ENCODE measurements around the gene PFDN6. TPM values are rescaled to one million over a fixed set of nuclear protein-coding genes. Genes with fewer than 3 reads are reported as not detected.
"Not testable (repeated sequence)": the region's sequence is repeated elsewhere in the genome, so short reads cannot be mapped to it uniquely, and the experiment has no call there.

Gene PFDN6
- total RNA-seq, 1 donor from 2014 or later: 30.7 TPM

- no peak for DNase-seq (ENCODE audit: low read depth)
Measured at GRCh38 chr6:33273924-33274902, 15.2 kb upstream of the PFDN6 start.

- DNase-seq (ENCODE audit: low read depth): not testable (repeated sequence)
Measured at GRCh38 chr6:33275795-33276580, 13.4 kb upstream of the PFDN6 start.

GRCh38 chr6:33276581-33276863 is 12.9 kb upstream of the PFDN6 start:
- no peak for DNase-seq (ENCODE audit: low read depth)

- DNase-seq (ENCODE audit: low read depth): peak; percentile 41
Measured at GRCh38 chr6:33276864-33277662, 12.3 kb upstream of the PFDN6 start, which contains the start of gene B3GALT4. Gene B3GALT4 (plus strand): TSS chr6:33277123. CDS start chr6:33277420, 297 bp downstream.

- DNase-seq (ENCODE audit: low read depth): no peak
Measured at GRCh38 chr6:33277663-33278391, 11.6 kb upstream of the PFDN6 start.

GRCh38 chr6:33278392-33278741 is 11.0 kb upstream of the PFDN6 start:
- DNase-seq (ENCODE audit: low read depth): no peak

GRCh38 chr6:33278810-33279209 is 10.6 kb upstream of the PFDN6 start:
- no peak for DNase-seq (ENCODE audit: low read depth)

- DNase-seq (ENCODE audit: low read depth): no peak
Measured at GRCh38 chr6:33279257-33279695, 10.1 kb upstream of the PFDN6 start.

GRCh38 chr6:33279971-33280511 is 9.4 kb upstream of the PFDN6 start:
- peak; percentile 64 for DNase-seq (ENCODE audit: low read depth)

- DNase-seq (ENCODE audit: low read depth): no peak
Measured at GRCh38 chr6:33280539-33280938, 8.9 kb upstream of the PFDN6 start.

GRCh38 chr6:33285214-33285613 is 4.2 kb upstream of the PFDN6 start:
- not testable (repeated sequence) for DNase-seq (ENCODE audit: low read depth)

- DNase-seq (ENCODE audit: low read depth): no peak
Measured at GRCh38 chr6:33286946-33287914, 2.2 kb upstream of the PFDN6 start.

GRCh38 chr6:33288141-33288920 is 1.1 kb upstream of the PFDN6 start:
- no peak for DNase-seq (ENCODE audit: low read depth)

GRCh38 chr6:33289784-33290315 is 449 bp downstream of the PFDN6 start:
- no peak for DNase-seq (ENCODE audit: low read depth)

GRCh38 chr6:33290459-33290858 is 1.1 kb downstream of the PFDN6 start:
- no peak for DNase-seq (ENCODE audit: low read depth)

- DNase-seq (ENCODE audit: low read depth): no peak
Measured at GRCh38 chr6:33292996-33293682, 3.7 kb downstream of the PFDN6 start.

- DNase-seq (ENCODE audit: low read depth): no peak
Measured at GRCh38 chr6:33294086-33294823, 4.9 kb downstream of the PFDN6 start.

All from renal cortical epithelial cell (primary cell).